HG02970 (cell line): ENCODE measurements around the gene CDYL2.

Source experiments
- ATAC-seq: cut with Tn5 transposase; IDR thresholded peaks from one replicate; pipeline ENCODE4 v1.9.1; 2021; ENCODE audit warnings: mild to moderate bottlenecking, moderate library complexity, moderate number of reproducible peaks; ENCODE audit not compliant: unreplicated experiment, low FRiP score

CDYL2 gene

DNA sequence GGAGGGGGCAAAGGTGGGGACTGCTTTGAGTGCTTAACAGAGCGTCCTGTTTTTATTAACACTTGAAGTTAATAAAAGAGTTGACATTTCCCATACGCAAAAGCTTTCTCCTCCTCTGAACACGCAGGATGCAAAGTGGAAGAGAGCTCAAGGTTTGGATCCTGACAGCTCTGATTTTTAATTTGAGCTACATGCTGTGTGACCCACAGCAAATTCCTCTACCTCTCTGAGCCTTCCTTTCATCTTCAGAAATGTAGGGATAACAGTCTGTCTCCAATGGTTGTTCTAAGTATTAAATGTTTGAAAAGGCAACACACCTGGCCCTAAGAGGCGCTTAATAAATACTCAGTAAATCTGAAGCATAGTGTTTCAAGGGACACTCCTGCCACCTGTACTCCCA, 93.0 kb downstream of the CDYL2 start:
- ATAC-seq, result no peak

- no peak for ATAC-seq
Observed at GRCh38 chr16:80710918-80711317, 93.5 kb downstream of the CDYL2 start.

- ATAC-seq, result no peak
Observed at GRCh38 chr16:80708823-80709222, 95.6 kb downstream of the CDYL2 start.

GRCh38 chr16:80707686-80708085, 96.7 kb downstream of the CDYL2 start:
- ATAC-seq, result no peak

DNA sequence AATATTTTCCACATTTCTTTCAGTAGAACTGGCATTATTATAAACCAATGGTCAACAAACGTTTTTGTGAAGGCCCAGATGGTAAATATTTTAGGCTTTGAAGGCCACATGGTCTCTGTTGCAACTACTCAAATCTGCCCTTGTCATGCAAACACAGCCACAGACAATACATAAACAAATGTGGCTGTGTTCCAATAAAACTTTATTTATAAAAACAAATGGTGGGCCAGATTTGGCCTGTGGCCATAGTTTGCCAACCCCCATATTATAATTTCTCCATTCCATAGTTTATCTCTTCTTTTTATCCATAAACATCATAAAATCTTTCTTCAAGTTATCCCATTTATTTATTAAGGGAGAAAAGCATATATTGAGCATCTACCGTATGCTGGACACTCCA, 98.8 kb downstream of the CDYL2 start:
- no peak for ATAC-seq

DNA sequence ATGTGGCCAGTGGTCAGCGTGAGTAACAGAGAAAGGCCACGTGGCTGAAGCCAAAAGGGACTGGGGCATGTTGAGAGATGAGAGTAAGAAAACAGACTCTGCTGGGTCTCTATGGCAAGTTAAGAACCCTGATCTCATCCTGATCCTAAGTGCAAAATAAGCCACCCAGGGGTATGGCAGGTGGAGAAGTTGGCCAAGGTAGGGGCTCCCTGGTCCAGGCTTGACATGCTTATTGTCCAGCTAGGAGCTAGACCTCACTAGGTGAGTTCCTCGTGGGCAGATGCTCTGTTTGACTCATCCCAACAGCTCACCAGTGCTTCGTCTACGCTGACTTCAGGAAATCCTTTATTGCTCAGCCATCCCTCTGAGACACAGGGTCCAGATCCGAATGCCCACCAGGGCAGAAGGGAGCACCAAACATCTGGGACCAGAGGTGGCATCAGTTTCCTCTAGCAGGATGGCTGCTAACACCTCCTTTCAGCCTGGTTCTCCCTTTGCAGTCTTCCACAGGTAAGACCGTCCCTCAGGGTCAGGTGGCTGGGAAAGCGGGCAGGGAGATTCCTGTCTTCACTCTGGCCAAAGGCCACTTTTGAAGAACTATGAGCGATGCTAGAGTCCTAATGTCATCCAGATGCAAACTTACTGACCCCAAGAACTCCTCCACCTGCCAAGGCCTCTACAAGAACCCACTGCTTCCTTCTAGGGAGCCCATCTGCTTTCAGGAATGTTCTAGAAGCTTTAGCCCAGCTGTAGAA, 99.5 kb downstream of the CDYL2 start:
- no peak for ATAC-seq

- no peak for ATAC-seq
Observed at GRCh38 chr16:80703131-80704071, 101.0 kb downstream of the CDYL2 start.

DNA sequence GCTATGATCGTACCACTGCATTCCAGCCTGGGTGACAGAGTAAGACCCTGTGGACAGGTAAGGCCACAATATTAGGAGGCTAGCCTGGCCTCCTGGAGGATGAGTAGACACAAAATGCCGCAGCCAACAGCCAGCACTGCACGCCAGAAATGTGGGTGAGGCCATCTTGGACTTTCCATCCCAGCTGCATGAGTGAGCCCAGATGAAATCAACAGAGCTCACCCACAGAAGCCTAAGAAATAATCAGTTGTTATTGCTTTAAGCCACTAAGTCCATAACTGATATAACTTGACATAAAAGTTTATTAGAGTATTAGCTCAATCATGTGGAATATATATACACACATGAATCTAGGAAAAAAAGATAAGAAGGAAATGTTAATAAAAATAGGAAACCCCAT, 101.7 kb downstream of the CDYL2 start:
- no peak for ATAC-seq

GRCh38 chr16:80700558-80700957, 103.8 kb downstream of the CDYL2 start:
- ATAC-seq, result no peak

DNA sequence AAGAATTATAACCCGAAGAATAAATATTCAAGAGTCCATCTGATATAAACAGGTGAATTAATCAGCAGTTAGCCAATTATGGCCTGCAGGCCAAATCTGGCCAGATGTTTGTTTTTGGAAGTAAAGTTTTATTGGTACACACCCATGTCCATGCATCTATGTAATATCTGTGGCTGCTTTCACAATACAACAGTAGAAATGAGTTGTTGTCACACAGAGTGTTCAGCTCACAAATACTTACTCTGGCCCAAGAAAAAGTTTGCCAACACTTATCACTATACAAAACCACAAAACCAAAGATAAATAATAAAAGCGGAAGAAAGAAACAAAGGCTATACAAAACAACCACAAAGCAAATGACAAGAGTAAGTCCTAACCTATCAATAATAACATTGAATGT, 109.4 kb downstream of the CDYL2 start:
- ATAC-seq, result no peak

- ATAC-seq, result no peak
Observed at GRCh38 chr16:80693553-80693952, 110.8 kb downstream of the CDYL2 start.

- ATAC-seq, result no peak
Observed at GRCh38 chr16:80692270-80692669, 112.1 kb downstream of the CDYL2 start.

DNA sequence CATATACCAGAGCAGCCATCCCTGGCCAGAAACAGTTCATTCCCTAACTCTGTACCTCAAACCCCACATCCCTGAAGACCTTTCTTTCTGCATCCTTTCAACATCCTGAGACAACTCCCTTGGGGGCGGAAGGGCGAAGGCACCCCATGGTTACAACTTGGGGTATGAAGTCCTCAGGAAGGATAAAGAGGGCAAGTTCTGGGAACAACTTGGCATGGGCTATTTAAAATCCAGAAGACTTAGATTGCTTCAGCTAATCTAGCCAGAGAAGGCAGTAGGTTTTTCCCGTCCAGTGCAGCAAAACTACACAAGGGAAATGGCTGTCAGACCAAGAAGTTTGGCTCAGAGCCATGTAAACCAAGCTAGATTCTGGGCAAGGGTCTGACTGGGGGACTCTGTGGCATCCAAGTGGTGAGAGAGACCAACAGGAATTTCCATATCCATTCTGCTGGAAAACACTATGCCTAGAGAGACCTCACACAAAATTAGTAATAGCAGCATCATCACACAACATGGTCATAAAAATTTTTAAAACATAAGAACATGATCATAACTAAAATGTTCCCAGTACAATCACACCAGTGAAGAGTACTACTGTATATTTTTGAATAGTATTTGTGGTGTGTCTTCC, 113.2 kb downstream of the CDYL2 start:
- no peak for ATAC-seq

- no peak for ATAC-seq
Observed at GRCh38 chr16:80689487-80689886, 114.9 kb downstream of the CDYL2 start.

DNA sequence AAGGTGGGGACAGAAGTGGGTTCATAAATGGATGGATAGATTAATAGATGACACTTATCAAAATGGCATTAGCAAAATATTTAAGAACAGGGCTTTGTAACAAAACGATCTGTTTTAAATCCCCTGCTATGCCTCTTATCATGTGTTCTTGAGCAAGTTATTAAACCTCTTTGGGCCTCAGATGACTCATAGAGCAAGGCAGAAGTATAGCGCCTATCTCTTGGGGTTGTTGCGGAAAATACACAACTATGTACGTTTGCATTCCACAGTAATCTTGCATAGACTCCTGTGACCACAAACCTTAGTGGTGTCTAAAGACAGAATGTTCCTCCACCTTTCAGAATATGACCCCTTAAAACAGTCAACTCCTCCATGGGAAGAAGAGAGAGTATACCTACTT, 116.8 kb downstream of the CDYL2 start:
- ATAC-seq, result no peak

DNA sequence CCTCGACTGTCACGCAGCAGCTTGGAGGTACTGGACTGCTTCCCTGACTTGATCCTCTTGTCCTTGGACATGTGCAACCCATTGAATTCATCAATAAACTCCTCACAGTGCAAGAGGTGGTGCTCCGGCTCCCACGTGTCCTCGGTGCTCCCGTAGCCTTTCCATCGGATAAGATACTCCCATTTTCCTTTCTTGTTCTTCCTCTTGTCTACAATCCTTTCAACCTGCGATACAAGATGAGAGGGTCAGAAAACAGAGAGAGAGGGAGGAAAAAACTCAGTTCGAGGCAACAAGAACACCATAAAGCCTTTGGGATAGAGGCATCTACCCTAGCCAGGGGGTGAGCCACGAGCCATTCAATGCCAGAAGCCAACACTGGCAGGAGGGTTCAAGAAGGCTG, 119.5 kb downstream of the CDYL2 start:
- no peak for ATAC-seq

- no peak for ATAC-seq
Observed at GRCh38 chr16:80684136-80684765, 120.1 kb downstream of the CDYL2 start.

- no peak for ATAC-seq
Observed at GRCh38 chr16:80683646-80684045, 120.8 kb downstream of the CDYL2 start.

DNA sequence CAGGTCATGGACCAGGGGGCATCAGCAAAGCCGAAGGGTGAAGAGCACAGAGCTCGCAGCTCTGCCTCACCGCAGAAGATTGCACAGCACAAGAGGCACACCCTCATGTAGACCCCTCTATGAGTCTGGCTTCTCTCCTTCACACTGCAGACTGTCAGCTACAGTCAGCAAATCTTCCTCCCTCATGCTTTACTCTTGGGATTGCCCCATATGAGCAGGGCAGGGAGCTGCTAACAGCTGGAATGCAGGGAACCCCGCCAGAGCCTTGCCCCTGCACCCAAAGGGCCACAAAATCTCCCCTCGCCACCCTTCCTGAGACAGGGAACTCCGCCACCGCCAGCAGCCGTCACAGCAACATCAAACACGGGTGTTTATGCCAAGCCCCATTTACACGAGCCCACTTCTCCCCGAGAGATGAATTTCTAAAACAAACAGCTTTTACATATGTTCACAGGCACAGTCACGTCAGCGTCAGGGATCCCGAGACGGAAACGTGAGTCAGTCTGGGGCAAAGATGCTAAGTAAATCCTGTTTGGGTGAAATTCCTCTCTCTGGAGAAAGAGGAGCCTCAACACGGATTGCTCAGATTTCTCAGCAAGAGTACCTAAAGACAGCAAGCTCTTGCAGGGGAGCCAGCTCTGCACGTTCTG, 121.9 kb downstream of the CDYL2 start:
- ATAC-seq, result no peak

DNA sequence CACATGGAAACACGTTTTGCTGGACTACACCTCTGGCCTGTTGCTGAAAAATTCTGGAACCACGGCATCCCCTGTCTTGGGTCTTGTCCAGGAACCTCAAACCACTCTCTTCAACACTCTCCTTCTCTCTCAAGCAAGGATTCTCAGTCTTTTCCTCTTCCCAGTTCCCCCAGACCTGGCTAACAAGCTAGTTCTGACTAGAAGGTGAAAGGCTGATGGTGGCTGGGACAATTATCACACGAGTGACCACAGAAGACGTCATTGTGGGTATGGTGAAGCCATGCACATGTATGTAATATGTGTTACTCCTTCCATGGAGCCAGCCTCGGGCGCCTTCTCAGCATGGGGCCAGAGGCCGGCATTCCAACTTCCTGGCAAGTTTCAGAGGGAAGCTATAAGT, 123.0 kb downstream of the CDYL2 start:
- no peak for ATAC-seq
